Caco-2 (cell line): ENCODE results near the gene KCTD2. TPM values are rescaled to one million over a fixed set of nuclear protein-coding genes. Genes with fewer than 3 reads are reported as not detected.
"Not testable (repeated sequence)": the region's sequence is repeated elsewhere in the genome, so short reads cannot be mapped to it uniquely, and the experiment has no call there.

Source experiments
- BruUV-seq: library from RNA; stranded (reverse); fragments of 400-500 nt; replicated peaks from 2 replicates; lab custom pipeline; 2021; lab: Mats Ljungman, UMichigan
- CTCF ChIA-PET: fragments of 300-600 bp; sonication (Branson Sonifier 250); formaldehyde crosslinking; loops from one replicate; lab custom pipeline; 2022; ENCODE audit warnings: antibody characterized with exemption; lab: Charles Lee
- POLR2A ChIA-PET: fragments of 300-600 bp; sonication (Branson Sonifier 250); formaldehyde crosslinking; loops from one replicate; lab custom pipeline; 2022; ENCODE audit warnings: antibody characterized with exemption; lab: Charles Lee
- DNase-seq, 2 experiments: peaks; one replicate each; pipeline versions ENCODE4 v3.0.0 to v3.0.0-alpha.2; 2020 to 2022
- H3K27me3 ChIP-seq: replicated peaks from 2 replicates; pipeline ENCODE4 v1.6.0; 2011; ENCODE audit warnings: low read length; ENCODE audit not compliant: control insufficient read depth, insufficient read depth
- H3K36me3 ChIP-seq: 2 replicates; pipeline ENCODE4 v1.5.1; 2011; ENCODE audit warnings: low read length; ENCODE audit not compliant: control insufficient read depth, insufficient read depth
- H3K4me1 ChIP-seq: fragments of 250-450 bp; sonication (Bioruptor Pico); 2 replicates; pipeline ENCODE4 v1.5.1; 2020; ENCODE audit warnings: mild to moderate bottlenecking
- H3K4me3 ChIP-seq: 2 replicates; pipeline ENCODE4 v1.5.1; 2011; ENCODE audit warnings: low read depth, mild to moderate bottlenecking, control low read depth, low read length
- H3K9me3 ChIP-seq: fragments of 250-450 bp; sonication (Bioruptor Pico); 2 replicates; pipeline ENCODE4 v1.5.1; 2020; ENCODE audit warnings: mild to moderate bottlenecking, moderate library complexity
- H3K27ac Mint-ChIP-seq: one replicate; pipeline ENCODE4 v1.8.0; 2022; ENCODE audit warnings: mixed read lengths; ENCODE audit not compliant: unreplicated experiment
- H3K27me3 Mint-ChIP-seq: one replicate; pipeline ENCODE4 v1.8.0; 2022; ENCODE audit warnings: mixed read lengths; ENCODE audit not compliant: insufficient read depth, unreplicated experiment
- H3K36me3 Mint-ChIP-seq: one replicate; pipeline ENCODE4 v1.8.0; 2022; ENCODE audit warnings: mild to moderate bottlenecking, mixed read lengths; ENCODE audit not compliant: insufficient read depth, unreplicated experiment
- H3K4me1 Mint-ChIP-seq: one replicate; pipeline ENCODE4 v1.8.0; 2022; ENCODE audit warnings: low read depth, mixed read lengths; ENCODE audit not compliant: unreplicated experiment
- H3K4me3 Mint-ChIP-seq: one replicate; pipeline ENCODE4 v1.8.0; 2022; ENCODE audit warnings: mild to moderate bottlenecking, moderate library complexity, mixed read lengths; ENCODE audit not compliant: unreplicated experiment
- H3K9me3 Mint-ChIP-seq: one replicate; pipeline ENCODE4 v1.8.0; 2022; ENCODE audit warnings: mixed read lengths; ENCODE audit not compliant: unreplicated experiment
- CTCF ChIP-seq, 2 experiments: fragments of 200-600 bp in 1 of 2; IDR thresholded peaks; 1 replicate in 1 of 2; 2 replicates in 1 of 2; pipeline versions ENCODE4 v1.5.1 to v1.8.0; 2011 to 2022; ENCODE audit warnings: antibody characterized with exemption in 1 of 2, control low read depth in 1 of 2, inconsistent platforms in 1 of 2, low read depth in 1 of 2, low read length in 1 of 2, mild to moderate bottlenecking in 1 of 2, moderate library complexity in 1 of 2; ENCODE audit not compliant: insufficient read depth in 1 of 2, severe bottlenecking in 1 of 2, unreplicated experiment in 1 of 2
- intact Hi-C: fragments of 100-400 bp; cut with micrococcal nuclease; formaldehyde crosslinking; loops from one replicate; pipeline ENCODE4 v1.10.0; 2022; ENCODE audit not compliant: unreplicated experiment
- total RNA-seq: library from RNA; stranded (reverse); gene quantifications from 2 replicates; pipeline ENCODE4 v1.2.3, GENCODE V29; 2022

KCTD2 gene
- total RNA-seq, 1 experiment from 2014 or later, result 28.8 TPM

GRCh38 chr17:75005291-75005690 lies 41.7 kb upstream of the KCTD2 start:
- BruUV-seq, result TSS peak; percentile 21
- Mint-ChIP-seq H3K27ac (no peak overlapping the region), H3K27me3 (no peaks in the 10 kb centered on the region), H3K9me3 (no peaks in the 10 kb centered on the region), H3K36me3 (peaks cover 27% of the 10 kb centered on the region), H3K4me1 (no peaks in the 10 kb centered on the region), H3K4me3 (no peak overlapping the region)
- no peaks in the 10 kb centered on the region for H3K9me3 ChIP-seq
- DNase-seq, result no peak
- H3K4me3 ChIP-seq, result no peak overlapping the region
- H3K36me3 ChIP-seq, result no peaks in the 10 kb centered on the region; the same call in 1 of the 2 replicates
- no peak for TF ChIP-seq CTCF (IDR thresholded peaks at IDR 0.05; ENCODE audit: insufficient read depth in 1 of 2, low read depth in 1 of 2, low read length in 1 of 2, severe bottlenecking in 1 of 2, unreplicated experiment in 1 of 2)
- H3K4me1 ChIP-seq, result peaks cover 3% of the 10 kb centered on the region; the same call in 1 of the 2 replicates
- ChIA-PET POLR2A (no interaction called here), CTCF (interaction anchor here (0.6 to 1.5 kb wide), 3 partner anchors 41 to 81 kb away, joined by 3 to 4 read pairs (median 4); partner anchors contain the start of gene OTOP2)
- intact Hi-C loops, result no loop called here
- H3K27me3 ChIP-seq, result no peaks in the 10 kb centered on the region

- H3K36me3 ChIP-seq, DNase-seq, H3K27me3 ChIP-seq, H3K4me1 ChIP-seq, H3K4me3 Mint-ChIP-seq, H3K4me3 ChIP-seq, H3K9me3 ChIP-seq, BruUV-seq, H3K4me1 Mint-ChIP-seq, H3K27me3 Mint-ChIP-seq, POLR2A ChIA-PET, H3K9me3 Mint-ChIP-seq, H3K27ac Mint-ChIP-seq: not testable (repeated sequence)
- intact Hi-C loops, result loop anchor here (1.0 kb wide), 3 partner anchors 19 to 83 kb away; partner anchors contain the start of genes CDR2L and USH1G
- H3K36me3 Mint-ChIP-seq, result peaks cover 23% of the 10 kb centered on the region
- CTCF ChIA-PET, result interaction anchor here (0.6 to 4.4 kb wide), 3 partner anchors 42 to 45 kb away, joined by 3 to 61 read pairs (median 5); no protein-coding TSS in a partner anchor
These were observed 40.9 kb upstream of the KCTD2 start for GRCh38 chr17:75006084-75006483.

- Mint-ChIP-seq H3K4me3 (no peak overlapping the region), H3K4me1 (no peaks in the 10 kb centered on the region), H3K9me3 (no peaks in the 10 kb centered on the region), H3K36me3 (peaks cover 21% of the 10 kb centered on the region), H3K27me3 (no peaks in the 10 kb centered on the region), H3K27ac (no peak overlapping the region)
- no TSS peak for BruUV-seq
- Histone ChIP-seq H3K9me3 (no peaks in the 10 kb centered on the region), H3K4me3 (no peak overlapping the region), H3K36me3 (no peaks in the 10 kb centered on the region; the same call in 1 of the 2 replicates), H3K4me1 (peaks cover 3% of the 10 kb centered on the region; the same call in 1 of the 2 replicates), H3K27me3 (no peaks in the 10 kb centered on the region)
- intact Hi-C loops, result loop anchor here (1.0 kb wide), 3 partner anchors 19 to 83 kb away; partner anchors contain the start of genes CDR2L and USH1G
- peak in 1 of 2 experiments; percentile 46 for DNase-seq
- ChIA-PET CTCF (interaction anchor here (0.6 to 4.4 kb wide), 3 partner anchors 43 to 50 kb away, joined by 3 to 61 read pairs (median 5); no protein-coding TSS in a partner anchor), POLR2A (no interaction called here)
- TF ChIP-seq CTCF (IDR thresholded peaks at IDR 0.05; ENCODE audit: insufficient read depth in 1 of 2, low read depth in 1 of 2, low read length in 1 of 2, severe bottlenecking in 1 of 2, unreplicated experiment in 1 of 2), result peak in 1 of 2 experiments; percentile 33
These were observed 40.4 kb upstream of the KCTD2 start for GRCh38 chr17:75006653-75007052.
